HepG2 (cell line): ENCODE results near the gene KCNQ2. TPM values are rescaled to one million over a fixed set of nuclear protein-coding genes. Genes with fewer than 3 reads are reported as not detected.

Experiments used
- AHR ChIP-seq: IDR thresholded peaks from 2 replicates; pipeline ENCODE4 v1.6.1; 2018; ENCODE audit warnings: missing genetic modification reagents, missing compliant biosample characterization
- ATM ChIP-seq: fragments of 450-650 bp; IDR thresholded peaks from 2 replicates; pipeline ENCODE4 v1.7.1; 2017; ENCODE audit warnings: mild to moderate bottlenecking, borderline replicate concordance
- CCDC6 ChIP-seq: sonication (generic); formaldehyde crosslinking; IDR thresholded peaks from 2 replicates; pipeline ENCODE4 v1.8.1; 2022; ENCODE audit warnings: mild to moderate bottlenecking, missing genetic modification reagents, moderate library complexity
- HES4 ChIP-seq: sonication (generic); formaldehyde crosslinking; IDR thresholded peaks from 2 replicates; pipeline ENCODE4 v1.9.0; 2021; ENCODE audit warnings: mild to moderate bottlenecking, missing genetic modification reagents, borderline replicate concordance
- HNRNPL ChIP-seq: fragments of 200-400 bp; formaldehyde crosslinking; IDR thresholded peaks from 2 replicates; pipeline ENCODE4 v1.6.1; 2017; ENCODE audit warnings: mild to moderate bottlenecking, low read depth, low read length
- KAT7 ChIP-seq: IDR thresholded peaks from 2 replicates; pipeline ENCODE4 v1.6.1; 2018; ENCODE audit warnings: borderline replicate concordance, missing compliant biosample characterization
- KAT8 ChIP-seq: IDR thresholded peaks from 2 replicates; pipeline ENCODE4 v1.6.1; 2016; ENCODE audit warnings: missing genetic modification reagents, missing compliant biosample characterization
- KLF13 ChIP-seq: sonication (generic); formaldehyde crosslinking; IDR thresholded peaks from 2 replicates; pipeline ENCODE4 v1.4.0; 2020; ENCODE audit warnings: mild to moderate bottlenecking, missing genetic modification reagents
- NCOA2 ChIP-seq: sonication (generic); formaldehyde crosslinking; IDR thresholded peaks from 2 replicates; pipeline ENCODE4 v1.8.0; 2022; ENCODE audit warnings: inconsistent platforms
- NFYB ChIP-seq: sonication (generic); formaldehyde crosslinking; IDR thresholded peaks from 2 replicates; pipeline ENCODE4 v1.4.0; 2020; ENCODE audit warnings: missing genetic modification reagents
- NKX3-1 ChIP-seq: sonication (generic); formaldehyde crosslinking; IDR thresholded peaks from 2 replicates; pipeline ENCODE4 v1.5.0; 2020; ENCODE audit warnings: missing genetic modification reagents
- PHF8 ChIP-seq: sonication (generic); formaldehyde crosslinking; IDR thresholded peaks from 2 replicates; pipeline ENCODE4 v1.5.0; 2020; ENCODE audit warnings: missing genetic modification reagents
- SRSF1 ChIP-seq: fragments of 200-400 bp; formaldehyde crosslinking; optimal IDR thresholded peaks from 2 replicates; pipeline ENCODE3; 2017; ENCODE audit warnings: mild to moderate bottlenecking, low read depth, low read length, moderate library complexity
- TCF12 ChIP-seq, 2 experiments: fragments of 450-650 bp in 1 of 2; sonication (generic) in 1 of 2; formaldehyde crosslinking in 1 of 2; IDR thresholded peaks; 2 replicates each; pipeline versions ENCODE4 v1.6.1 to v1.8.0; 2017 to 2022; ENCODE audit warnings: antibody characterized with exemption in 1 of 2, mild to moderate bottlenecking in 1 of 2, missing genetic modification reagents in 1 of 2, moderate library complexity in 1 of 2
- TCF7L2 ChIP-seq: IDR thresholded peaks from 2 replicates; pipeline ENCODE4 v1.6.1; 2011; ENCODE audit warnings: mild to moderate bottlenecking, low read depth, low read length, moderate library complexity
- TEF ChIP-seq: sonication (generic); formaldehyde crosslinking; IDR thresholded peaks from 2 replicates; pipeline ENCODE4 v1.5.0; 2020; ENCODE audit warnings: missing genetic modification reagents
- ZBTB1 ChIP-seq: sonication (generic); formaldehyde crosslinking; IDR thresholded peaks from 2 replicates; pipeline ENCODE4 v1.4.0; 2020; ENCODE audit warnings: missing genetic modification reagents, borderline replicate concordance
- ZBTB38 ChIP-seq: sonication (generic); formaldehyde crosslinking; IDR thresholded peaks from 2 replicates; pipeline ENCODE4 v1.5.1; 2020; ENCODE audit warnings: mild to moderate bottlenecking, missing genetic modification reagents
- ZHX1 ChIP-seq: sonication (generic); formaldehyde crosslinking; IDR thresholded peaks from 2 replicates; pipeline ENCODE4 v1.8.1; 2022; ENCODE audit warnings: low read depth, mild to moderate bottlenecking, missing genetic modification reagents
- ZNF10 ChIP-seq: sonication (generic); formaldehyde crosslinking; IDR thresholded peaks from 2 replicates; pipeline ENCODE4 v1.4.0; 2020; ENCODE audit warnings: mild to moderate bottlenecking, low read depth, missing genetic modification reagents, borderline replicate concordance
- ZNF225 ChIP-seq: sonication (generic); formaldehyde crosslinking; IDR thresholded peaks from 2 replicates; pipeline ENCODE4 v1.4.0; 2020; ENCODE audit warnings: mild to moderate bottlenecking, missing genetic modification reagents
- ZNF230 ChIP-seq: sonication (generic); formaldehyde crosslinking; IDR thresholded peaks from 2 replicates; pipeline ENCODE4 v1.4.0; 2020; ENCODE audit warnings: mild to moderate bottlenecking, missing genetic modification reagents
- ZNF251 ChIP-seq: sonication (generic); formaldehyde crosslinking; IDR thresholded peaks from 2 replicates; pipeline ENCODE4 v1.9.0; 2021; ENCODE audit warnings: mild to moderate bottlenecking, missing genetic modification reagents
- ZNF337 ChIP-seq: sonication (generic); formaldehyde crosslinking; IDR thresholded peaks from 2 replicates; pipeline ENCODE4 v1.5.1; 2020; ENCODE audit warnings: missing genetic modification reagents, low read depth, mild to moderate bottlenecking, borderline replicate concordance
- ZNF33A ChIP-seq: sonication (generic); formaldehyde crosslinking; IDR thresholded peaks from 2 replicates; pipeline ENCODE4 v1.5.1; 2020; ENCODE audit warnings: missing genetic modification reagents, mild to moderate bottlenecking, moderate library complexity, borderline replicate concordance
- ZNF441 ChIP-seq: sonication (generic); formaldehyde crosslinking; IDR thresholded peaks from 2 replicates; pipeline ENCODE4 v1.7.0; 2021; ENCODE audit warnings: missing genetic modification reagents, borderline replicate concordance
- ZNF589 ChIP-seq: sonication (generic); formaldehyde crosslinking; conservative IDR thresholded peaks from 2 replicates; pipeline ENCODE4 v1.8.0; 2022; ENCODE audit warnings: mild to moderate bottlenecking, moderate library complexity, missing genetic modification reagents
- ZNF83 ChIP-seq: sonication (generic); formaldehyde crosslinking; IDR thresholded peaks from 2 replicates; pipeline ENCODE4 v1.4.0; 2020; ENCODE audit warnings: missing genetic modification reagents, mild to moderate bottlenecking, borderline replicate concordance
- ZNF891 ChIP-seq: sonication (generic); formaldehyde crosslinking; IDR thresholded peaks from 2 replicates; pipeline ENCODE4 v1.5.0; 2020; ENCODE audit warnings: mild to moderate bottlenecking, missing genetic modification reagents
- polyA plus RNA-seq, 8 experiments: library from polyadenylated mRNA; depleted of rRNA in 3 of 8; stranded (reverse) in 7 of 8; unstranded in 1 of 8; fragments of >200 nt; fragmentation: Illumina TruSeq in 4 of 8; extraction: Trizol in 4 of 8; gene quantifications; 2 replicates each; pipeline versions ENCODE4 v1.2.1 to v1.2.3, GENCODE V29; 2011 to 2016; ENCODE audit warnings: low read depth in 4 of 8, missing spikeins in 1 of 8, mixed read lengths in 1 of 8; ENCODE audit not compliant: insufficient read depth in 1 of 8
- total RNA-seq, 5 experiments: library from RNA; depleted of rRNA; stranded (reverse); fragments of >200 nt; fragmentation: Illumina TruSeq; extraction: Trizol; gene quantifications; 2 replicates each; pipeline ENCODE4 v1.2.3, GENCODE V29; 2016; ENCODE audit warnings: low read depth in 1 of 5

Gene KCNQ2
- total and polyA plus RNA-seq, 2 of the 13 experiments (the other 11 are each of a cell fraction or from before 2014, with no cell fraction given), result not detected

- no peak for TF ChIP-seq ZHX1 (CRISPR knock-in tag)
- peak; percentile 44; the same call in 1 of the 2 replicates for TF ChIP-seq AHR (CRISPR knock-in tag)
- no peak for TF ChIP-seq ZNF589
- TF ChIP-seq ZNF83 (CRISPR knock-in tag), result no peak
- TF ChIP-seq ZNF441 (CRISPR knock-in tag), result no peak
- TF ChIP-seq ZNF10 (CRISPR knock-in tag), result no peak
- no peak for TF ChIP-seq NKX3-1 (CRISPR knock-in tag)
- no peak for TF ChIP-seq KAT8 (CRISPR knock-in tag)
- TF ChIP-seq ZNF891 (CRISPR knock-in tag), result 0 out of 2 replicates have a peak, but pooled peaks have one; percentile 44
- TF ChIP-seq ZBTB1 (CRISPR knock-in tag), result no peak
- TF ChIP-seq ZNF337 (CRISPR knock-in tag), result no peak
- no peak for TF ChIP-seq ZNF225 (CRISPR knock-in tag)
- TF ChIP-seq ZNF251 (CRISPR knock-in tag), result no peak
- no peak for TF ChIP-seq NFYB (CRISPR knock-in tag)
- no peak for TF ChIP-seq ZNF230 (CRISPR knock-in tag)
- TF ChIP-seq CCDC6, result no peak
- TF ChIP-seq KAT7 (CRISPR knock-in tag), result no peak
- no peak for TF ChIP-seq TCF12 (IDR thresholded peaks at IDR 0.05)
- TF ChIP-seq TCF12 (CRISPR knock-in tag; IDR thresholded peaks at IDR 0.05), result no peak
- TF ChIP-seq PHF8 (CRISPR knock-in tag), result peak; percentile 41; the same call in 1 of the 2 replicates
- 0 out of 2 replicates have a peak, but pooled peaks have one; percentile 45 for TF ChIP-seq HES4 (CRISPR knock-in tag)
- TF ChIP-seq TCF7L2, result no peak
- TF ChIP-seq TEF, result no peak
- TF ChIP-seq ZBTB38 (CRISPR knock-in tag), result no peak; the same call in 1 of the 2 replicates
- TF ChIP-seq NCOA2 (CRISPR knock-in tag), result no peak
- TF ChIP-seq SRSF1, result no peak
- no peak for TF ChIP-seq ATM
- no peak for TF ChIP-seq ZNF33A (CRISPR knock-in tag)
- no peak for TF ChIP-seq KLF13 (CRISPR knock-in tag)
- TF ChIP-seq HNRNPL, result no peak
Measured at GRCh38 chr20:63495741-63496595, 23.5 kb upstream of the KCNQ2 start (continued).
